ENCODE data around the gene ZFPL1.

The ZFPL1 gene

DNA sequence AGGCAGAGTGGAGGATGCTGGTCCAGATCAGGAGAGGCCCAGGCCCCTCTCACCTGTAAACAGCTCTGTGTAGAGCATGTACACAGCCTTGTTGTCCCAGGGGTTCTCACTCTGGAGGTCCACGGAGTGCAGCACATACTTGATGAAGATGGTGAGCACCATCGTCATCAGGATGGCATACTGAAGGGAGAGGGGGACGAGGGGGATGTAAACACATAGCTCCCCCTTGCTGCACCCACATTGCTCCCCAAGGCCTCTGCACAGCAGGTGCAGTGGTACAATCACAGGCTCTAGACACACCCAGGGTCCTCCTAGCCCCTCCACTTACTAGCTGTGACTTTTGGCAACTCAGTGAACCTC is 47.4 kb downstream of the ZFPL1 start:
- no peak for TF ChIP-seq GATA3 (IDR thresholded peaks at IDR 0.05; ENCODE audit: low read depth, low read length)
- TF ChIP-seq GATA2 (IDR thresholded peaks at IDR 0.05; ENCODE audit: low read depth, low read length) = no peak

DNA sequence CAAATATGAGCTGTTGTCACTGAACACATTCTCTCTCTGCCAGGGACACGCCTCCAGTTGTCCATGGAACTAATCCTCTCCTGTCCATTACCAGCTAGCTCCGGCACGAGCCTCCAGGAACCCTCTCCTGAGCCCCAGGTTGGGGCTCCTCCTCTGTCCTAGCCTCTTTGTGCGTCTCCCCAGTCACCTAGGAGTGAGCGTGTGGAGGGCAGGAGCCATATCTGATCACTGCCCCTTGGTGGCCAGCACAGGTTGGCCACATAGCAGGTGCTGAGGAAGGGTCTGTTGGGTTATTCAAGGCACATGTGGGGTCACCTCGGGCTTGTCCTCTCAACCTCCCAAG is 47.8 kb downstream of the ZFPL1 start:
- TF ChIP-seq GATA3 (IDR thresholded peaks at IDR 0.05; ENCODE audit: low read depth, low read length) = no peak
- no peak for TF ChIP-seq GATA2 (IDR thresholded peaks at IDR 0.05; ENCODE audit: low read depth, low read length)

DNA sequence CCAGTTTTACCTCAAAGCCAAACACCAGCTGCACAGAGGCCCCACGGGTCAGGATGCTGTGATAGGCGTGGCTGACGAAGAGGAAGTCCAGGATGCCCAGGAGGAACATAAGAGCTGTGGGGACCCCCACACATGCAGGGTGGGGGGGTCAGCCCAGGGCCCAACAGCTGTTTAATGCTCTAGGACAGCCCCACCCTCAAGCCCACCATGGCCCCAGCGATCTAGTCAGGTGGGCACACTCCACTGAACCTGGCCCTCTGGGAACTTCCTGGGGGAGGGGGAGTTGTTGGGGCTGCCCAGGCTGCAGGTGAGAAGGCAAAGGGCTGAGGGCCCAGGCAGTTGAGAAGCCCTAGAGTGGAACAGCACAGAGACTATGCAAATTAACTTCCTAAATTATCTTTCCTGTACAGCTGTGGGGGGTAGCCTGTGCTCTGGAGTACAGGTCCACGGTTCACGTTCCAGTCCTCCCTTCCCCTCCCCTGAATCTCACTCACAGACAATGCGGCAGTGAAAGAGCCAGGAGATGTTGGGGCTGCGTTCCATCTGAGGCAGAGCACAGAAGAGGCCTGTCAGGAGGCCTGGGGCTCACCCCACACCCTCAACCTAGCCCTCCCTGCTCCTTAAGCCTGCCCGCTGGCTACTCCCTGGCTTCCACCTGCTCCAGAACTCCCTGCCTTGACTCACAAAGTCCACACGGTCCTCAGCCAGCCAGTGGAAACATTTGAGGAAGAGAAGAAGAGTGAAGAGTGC is 48.4 kb downstream of the ZFPL1 start:
- TF ChIP-seq GATA3 (IDR thresholded peaks at IDR 0.05; ENCODE audit: low read depth, low read length) (no peak), GATA2 (IDR thresholded peaks at IDR 0.05; ENCODE audit: low read depth, low read length) (no peak)

DNA sequence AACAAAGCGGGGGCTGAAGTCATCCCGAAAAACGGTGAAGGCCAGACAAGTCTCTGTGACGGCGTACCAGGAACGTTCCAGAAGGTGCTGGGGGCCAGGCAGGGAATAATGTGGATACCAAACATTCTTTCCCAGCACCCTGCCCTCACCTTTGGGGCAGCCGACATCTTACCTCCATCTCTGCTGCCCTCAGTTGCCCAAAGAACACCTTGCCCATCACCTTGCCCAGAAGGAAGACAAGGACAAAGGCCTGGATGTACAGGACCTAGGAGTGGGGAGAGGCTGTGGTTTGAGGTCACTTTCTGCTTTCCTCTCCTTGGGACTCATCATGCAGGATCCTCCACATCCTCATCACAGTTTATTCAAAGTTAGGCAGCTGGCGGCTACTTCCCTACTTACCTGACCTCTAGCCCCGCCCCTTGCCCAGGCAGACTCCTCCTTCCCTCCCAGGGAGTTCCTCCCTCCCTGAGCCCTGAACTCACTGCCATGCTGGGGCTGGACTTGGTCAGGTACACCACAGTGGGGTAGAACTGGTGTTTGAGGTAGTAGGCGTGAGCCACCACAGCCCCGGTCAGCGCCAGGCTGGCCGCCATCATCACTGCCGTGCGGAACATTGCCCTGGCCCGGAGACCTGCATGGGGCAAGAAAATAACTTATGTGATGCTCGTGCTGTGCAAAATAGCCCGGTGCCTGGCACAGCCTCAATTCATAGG is 49.1 kb downstream of the ZFPL1 start:
- TF ChIP-seq GATA2 (IDR thresholded peaks at IDR 0.05; ENCODE audit: low read depth, low read length) (no peak), GATA3 (IDR thresholded peaks at IDR 0.05; ENCODE audit: low read depth, low read length) (no peak)

DNA sequence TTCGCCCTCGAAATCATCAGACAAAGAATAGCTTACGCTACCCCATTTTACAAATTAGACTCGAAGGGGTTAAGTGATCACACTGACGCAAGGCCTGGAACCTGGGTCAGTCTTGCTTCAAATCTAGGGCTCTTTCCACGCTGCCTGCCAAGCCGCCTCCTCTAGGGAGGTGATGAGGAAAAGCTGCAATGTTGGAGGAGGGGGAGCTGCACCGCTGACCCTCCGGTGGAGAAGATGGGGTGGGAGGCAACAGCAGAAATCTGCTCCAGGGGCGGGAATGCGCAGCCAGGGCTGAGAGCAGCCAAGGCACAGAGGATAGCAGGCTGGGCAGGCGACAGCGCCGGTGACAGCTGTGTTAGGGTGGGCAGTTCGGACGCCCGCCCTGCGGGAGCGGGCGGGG is 49.7 kb downstream of the ZFPL1 start:
- TF ChIP-seq GATA3 (IDR thresholded peaks at IDR 0.05; ENCODE audit: low read depth, low read length) (no peak), GATA2 (IDR thresholded peaks at IDR 0.05; ENCODE audit: low read depth, low read length) (no peak)

DNA sequence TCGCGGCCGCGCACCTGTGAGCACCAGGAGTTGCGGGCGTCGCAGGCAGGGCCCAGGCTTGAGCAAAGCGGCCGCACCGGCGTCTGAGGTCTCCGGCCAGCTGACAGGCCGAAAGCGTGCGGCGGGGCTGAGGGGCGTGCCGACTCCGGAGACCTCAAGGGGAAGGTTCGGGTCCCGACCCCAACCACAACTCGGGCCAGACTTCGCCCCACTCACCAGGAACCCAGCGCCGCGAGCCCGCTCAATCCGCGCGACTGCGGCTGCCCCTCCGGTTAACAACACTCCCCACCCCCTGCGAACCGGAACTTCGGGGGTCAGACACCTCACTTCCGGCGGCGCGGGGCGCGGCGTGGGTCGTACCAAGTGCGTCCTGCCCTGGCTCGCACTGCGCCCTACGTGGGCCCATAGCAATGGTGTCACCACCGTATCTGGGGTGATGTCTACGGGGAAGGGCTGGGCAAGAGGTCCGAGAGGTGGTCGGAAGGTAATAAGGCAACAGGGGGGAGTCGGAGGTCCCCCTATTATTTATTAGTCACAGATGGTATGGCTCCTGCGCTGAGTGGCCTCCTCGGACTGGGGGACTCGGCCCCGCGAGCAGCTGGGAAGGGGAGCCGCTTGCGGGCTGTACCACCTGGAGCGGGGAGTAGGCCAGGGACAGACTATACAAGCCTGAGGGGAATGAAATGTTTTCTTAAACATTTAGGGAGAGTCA is 50.4 kb downstream of the ZFPL1 start, which contains the start of gene SYVN1:
Gene SYVN1 (minus strand): TSS at position 280 of the 712 bp plus-strand sequence. CDS start 918 bp downstream, outside the sequence.
- TF ChIP-seq GATA3 (IDR thresholded peaks at IDR 0.05; ENCODE audit: low read depth, low read length) (no peak), GATA2 (IDR thresholded peaks at IDR 0.05; ENCODE audit: low read depth, low read length) (no peak)

DNA sequence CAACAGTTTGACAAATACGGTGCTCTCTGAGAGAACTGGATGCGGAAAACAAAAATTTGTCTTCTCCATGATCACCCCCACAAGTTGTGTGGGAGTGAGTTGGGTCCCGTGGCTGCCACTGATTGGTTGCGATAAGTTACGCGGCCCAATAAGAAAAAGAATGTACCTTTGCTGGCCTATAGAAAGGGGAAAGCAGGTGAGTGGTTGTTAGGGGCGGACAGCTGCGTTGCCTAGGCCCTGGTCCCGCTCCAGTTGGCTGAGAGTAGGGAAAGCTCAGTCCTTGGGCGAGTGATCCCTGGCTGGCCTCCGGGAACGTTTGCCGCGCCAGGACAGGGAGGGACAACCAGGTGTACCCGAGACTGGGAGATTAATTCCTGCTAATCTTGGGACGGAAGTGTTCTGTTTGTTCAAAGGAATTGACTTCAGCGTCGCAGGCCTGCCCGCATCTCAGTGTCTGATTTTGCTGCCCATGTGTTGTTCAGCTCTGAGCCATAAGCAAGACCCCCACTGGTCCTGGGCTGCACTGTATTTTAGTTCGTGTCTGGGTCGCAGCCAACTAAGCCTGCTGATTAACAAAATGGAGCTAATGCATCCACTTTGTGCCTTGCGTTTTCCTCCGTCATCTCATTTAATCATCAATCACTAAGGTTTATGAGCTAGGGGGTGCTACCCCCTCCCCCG is 51.1 kb downstream of the ZFPL1 start:
- TF ChIP-seq GATA2 (IDR thresholded peaks at IDR 0.05; ENCODE audit: low read depth, low read length) (0 out of 2 replicates have a peak, but pooled peaks have one; percentile 4), GATA3 (IDR thresholded peaks at IDR 0.05; ENCODE audit: low read depth, low read length) (no peak)

DNA sequence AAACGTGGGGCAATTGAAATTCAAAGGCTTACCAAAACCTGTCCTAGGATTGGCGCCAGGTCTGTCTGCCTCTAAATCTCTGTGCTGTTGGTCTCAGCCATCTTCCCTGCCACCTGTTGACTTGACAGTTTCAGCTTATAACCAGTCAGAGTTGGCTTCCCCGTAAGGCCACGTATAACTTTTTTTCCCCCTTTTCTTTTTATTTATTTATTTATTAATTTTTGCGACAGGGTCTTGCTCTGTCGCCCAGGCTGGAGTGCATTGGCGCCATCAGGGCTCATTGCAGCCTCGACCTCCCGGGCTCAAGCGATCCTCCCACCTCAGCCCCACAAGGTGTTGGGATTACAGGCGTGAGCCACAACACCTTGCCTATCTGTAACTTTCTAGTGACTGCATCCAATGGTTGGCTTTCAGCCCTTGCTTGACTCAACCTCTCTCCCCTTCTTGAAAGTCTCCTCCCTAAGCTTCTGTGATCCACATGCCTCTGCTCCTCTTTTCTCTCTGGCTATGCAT is 51.7 kb downstream of the ZFPL1 start:
- TF ChIP-seq GATA3 (IDR thresholded peaks at IDR 0.05; ENCODE audit: low read depth, low read length) = no peak
- no peak for TF ChIP-seq GATA2 (IDR thresholded peaks at IDR 0.05; ENCODE audit: low read depth, low read length)

GRCh38 chr11:65136515-65137096 is 52.6 kb downstream of the ZFPL1 start:
- TF ChIP-seq GATA3 (IDR thresholded peaks at IDR 0.05; ENCODE audit: low read depth, low read length) (no peak), GATA2 (IDR thresholded peaks at IDR 0.05; ENCODE audit: low read depth, low read length) (no peak)
